Fibroblast of the aortic adventitia (primary cell): ENCODE data around the gene MRPL53. TPM values are rescaled to one million over a fixed set of nuclear protein-coding genes. Genes with fewer than 3 reads are reported as not detected.

Experiments
- DNase-seq: peaks from one replicate; pipeline ENCODE4 v3.0.0-alpha.2; 2010; ENCODE audit warnings: low read depth
- H3K4me3 ChIP-seq: 2 replicates; pipeline ENCODE4 v1.5.1; 2011; ENCODE audit warnings: low read depth, mild to moderate bottlenecking, control low read depth, low read length, moderate library complexity
- CTCF ChIP-seq: IDR thresholded peaks from 2 replicates; pipeline ENCODE4 v1.5.1; 2011; ENCODE audit warnings: mild to moderate bottlenecking, low read length, control low read depth, inconsistent platforms; ENCODE audit not compliant: insufficient read depth
- total RNA-seq: library from RNA; depleted of rRNA; stranded (reverse); fragments of >200 nt; gene quantifications from 2 replicates; pipeline ENCODE4 v1.2.3, GENCODE V29; 2012; ENCODE audit warnings: low replicate concordance

Gene MRPL53
- total RNA-seq, 1 donor: 19.3 TPM

- peak within 1 kb of the TSS; percentile 76 for H3K4me3 ChIP-seq
- DNase-seq: no peak
- no peak for TF ChIP-seq CTCF
Measured at GRCh38 chr2:74441690-74442482, 30.6 kb downstream of the MRPL53 start, which contains the start of gene RTKN. Gene RTKN (minus strand): TSS chr2:74441937. CDS start chr2:74441816, 121 bp downstream.

- TF ChIP-seq CTCF: no peak
- no peak overlapping the region for H3K4me3 ChIP-seq
- DNase-seq: no peak
Measured at GRCh38 chr2:74441170-74441689, 31.2 kb downstream of the MRPL53 start.

GRCh38 chr2:74440378-74441169 lies 31.9 kb downstream of the MRPL53 start:
- peak; percentile 80 for DNase-seq
- TF ChIP-seq CTCF: peak; percentile 39
- H3K4me3 ChIP-seq: peak overlapping the region; percentile 76

- H3K4me3 ChIP-seq: peak overlapping the region; percentile 76
- peak; percentile 62 for DNase-seq
- no peak for TF ChIP-seq CTCF
Measured at GRCh38 chr2:74439803-74440377, 32.6 kb downstream of the MRPL53 start.

- H3K4me3 ChIP-seq: peak overlapping the region; percentile 76
- DNase-seq: no peak
- TF ChIP-seq CTCF: no peak
Measured at GRCh38 chr2:74439373-74439772, 33.1 kb downstream of the MRPL53 start.

GRCh38 chr2:74438248-74438647 lies 34.2 kb downstream of the MRPL53 start:
- TF ChIP-seq CTCF: no peak
- no peak overlapping the region for H3K4me3 ChIP-seq
- DNase-seq: no peak
